Lower leg skin (tissue), 4 donors: Measurements from ENCODE around the gene TEPSIN. TPM values are rescaled to one million over a fixed set of nuclear protein-coding genes. Genes with fewer than 3 reads are reported as not detected.

Experiments used
- DNase-seq, 2 donors: peaks; one replicate each; pipeline ENCODE4 v3.0.0-alpha.2; 2019; ENCODE audit warnings: low spot score in 2 of 2
- H3K4me3 ChIP-seq: fragments of 200-600 bp; sonication (generic); 2 replicates; pipeline ENCODE4 v1.5.1; 2017; ENCODE audit warnings: mild to moderate bottlenecking, low read depth; ENCODE audit not compliant: poor library complexity, severe bottlenecking
- POLR2A ChIP-seq, 2 donors: fragments of 450-650 bp; IDR thresholded peaks; one replicate each; pipeline ENCODE4 v1.6.1; 2016 to 2017; ENCODE audit warnings: antibody characterized with exemption in 2 of 2, mild to moderate bottlenecking in 1 of 2, moderate library complexity in 1 of 2
- WGBS, 2 donors: methylation state at CpG; one replicate each; pipeline ENCODE4 v1.1.5; 2018; 5-methylcytosine and 5-hydroxymethylcytosine counted together
- intact Hi-C: fragments of 100-400 bp; cut with DNase I; formaldehyde crosslinking; loops from one replicate; pipeline ENCODE4 v1.15.0; 2023; ENCODE audit warnings: low total_unique reads
- total RNA-seq, 4 donors: library from RNA; depleted of rRNA; stranded (reverse); fragments of >200 nt; gene quantifications; one replicate each; pipeline ENCODE4 v1.1.0, GENCODE V29; 2016
- TF ChIP-seq, protein P1 (sequence below), 3 donors: fragments of 450-650 bp; IDR thresholded peaks; one replicate each; pipeline ENCODE4 v1.5.1; 2016; ENCODE audit warnings: antibody characterized with exemption in 3 of 3, mild to moderate bottlenecking in 3 of 3, moderate library complexity in 2 of 3

The TEPSIN gene
- total RNA-seq, 4 donors from 2014 or later = 40.7 to 104 (median 62.6) TPM

DNA sequence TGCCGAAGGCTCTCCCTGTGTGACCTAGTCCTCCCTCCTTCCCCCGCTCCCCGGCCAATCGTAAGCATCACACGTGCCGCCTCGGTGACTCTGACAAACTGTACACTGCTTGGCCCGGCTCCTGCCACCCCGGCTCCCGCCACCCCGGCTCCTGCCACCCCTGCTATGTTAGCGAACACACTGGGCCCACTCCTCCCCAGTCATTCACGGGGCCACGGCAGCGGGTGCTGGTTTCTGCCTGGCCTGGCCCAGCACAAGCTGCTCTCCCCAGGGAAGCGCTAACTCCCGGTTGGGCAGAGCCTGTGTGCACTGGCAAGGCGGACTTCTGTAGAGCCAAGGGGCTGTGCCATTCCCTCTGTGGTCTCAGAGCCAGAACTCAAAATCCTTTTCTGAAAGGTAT is 22.2 kb upstream of the TEPSIN start:
- intact Hi-C loops = no loop called here
- WGBS, 2 donors = 97 to 99% methylated on average over 16 to 18 of the region's 18 CpGs
- H3K4me3 ChIP-seq = no peak overlapping the region
- DNase-seq = no peak
- TF ChIP-seq, protein P1, sequence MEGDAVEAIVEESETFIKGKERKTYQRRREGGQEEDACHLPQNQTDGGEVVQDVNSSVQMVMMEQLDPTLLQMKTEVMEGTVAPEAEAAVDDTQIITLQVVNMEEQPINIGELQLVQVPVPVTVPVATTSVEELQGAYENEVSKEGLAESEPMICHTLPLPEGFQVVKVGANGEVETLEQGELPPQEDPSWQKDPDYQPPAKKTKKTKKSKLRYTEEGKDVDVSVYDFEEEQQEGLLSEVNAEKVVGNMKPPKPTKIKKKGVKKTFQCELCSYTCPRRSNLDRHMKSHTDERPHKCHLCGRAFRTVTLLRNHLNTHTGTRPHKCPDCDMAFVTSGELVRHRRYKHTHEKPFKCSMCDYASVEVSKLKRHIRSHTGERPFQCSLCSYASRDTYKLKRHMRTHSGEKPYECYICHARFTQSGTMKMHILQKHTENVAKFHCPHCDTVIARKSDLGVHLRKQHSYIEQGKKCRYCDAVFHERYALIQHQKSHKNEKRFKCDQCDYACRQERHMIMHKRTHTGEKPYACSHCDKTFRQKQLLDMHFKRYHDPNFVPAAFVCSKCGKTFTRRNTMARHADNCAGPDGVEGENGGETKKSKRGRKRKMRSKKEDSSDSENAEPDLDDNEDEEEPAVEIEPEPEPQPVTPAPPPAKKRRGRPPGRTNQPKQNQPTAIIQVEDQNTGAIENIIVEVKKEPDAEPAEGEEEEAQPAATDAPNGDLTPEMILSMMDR (IDR thresholded peaks at IDR 0.05) = no peak

DNA sequence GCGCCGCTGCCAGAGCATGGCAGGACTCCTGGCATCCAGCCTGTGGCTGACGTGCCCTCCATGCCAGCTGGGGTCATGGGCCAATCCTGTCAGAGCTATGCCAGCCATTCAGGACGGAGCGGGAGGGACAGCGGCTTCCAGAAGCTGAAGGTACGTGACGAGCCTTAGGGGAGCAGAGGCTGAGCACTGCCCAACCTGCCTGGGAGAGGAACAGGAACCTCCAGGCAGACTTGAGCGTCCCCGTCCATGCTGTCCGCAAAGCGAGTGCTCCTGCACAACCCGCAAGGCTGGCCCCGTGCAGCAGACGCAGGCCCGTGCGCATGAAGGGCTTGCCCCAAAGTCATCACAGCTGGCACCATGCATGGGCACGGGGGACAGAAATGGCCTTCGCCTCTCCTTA is 21.8 kb upstream of the TEPSIN start:
- WGBS, 2 donors = 94 to 95% methylated on average over 16 to 18 of the region's 19 CpGs
- TF ChIP-seq POLR2A (IDR thresholded peaks at IDR 0.05) = no peak
- TF ChIP-seq, protein P1 (IDR thresholded peaks at IDR 0.05) = no peak
- DNase-seq = no peak
- intact Hi-C loops = no loop called here
- no peak overlapping the region for H3K4me3 ChIP-seq

DNA sequence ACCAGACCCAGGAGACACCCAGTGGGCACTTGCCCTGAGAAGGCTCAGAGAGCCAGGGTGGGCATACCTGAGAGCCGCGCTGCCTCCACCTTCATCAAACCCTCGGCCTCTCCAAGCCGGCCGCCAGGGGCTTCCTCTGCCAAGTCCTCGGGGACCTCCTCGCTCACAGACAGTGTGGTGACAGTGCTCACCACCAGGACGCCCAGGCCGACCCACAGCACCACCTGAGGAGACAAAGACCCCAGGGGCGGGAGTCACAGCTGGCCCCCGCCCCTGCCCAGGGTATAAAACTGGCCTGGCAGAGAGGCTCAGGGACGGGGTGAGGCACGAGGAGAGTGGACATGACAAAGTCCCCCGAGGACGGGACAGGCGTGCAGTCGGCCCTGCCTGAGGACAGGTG is 21.3 kb upstream of the TEPSIN start:
- TF ChIP-seq, protein P1 (IDR thresholded peaks at IDR 0.05) = no peak
- TF ChIP-seq POLR2A (IDR thresholded peaks at IDR 0.05) = no peak
- intact Hi-C loops = no loop called here
- no peak for DNase-seq
- no peak overlapping the region for H3K4me3 ChIP-seq
- WGBS, 2 donors = 90 to 96% methylated on average over 16 to 17 of the region's 17 CpGs

DNA sequence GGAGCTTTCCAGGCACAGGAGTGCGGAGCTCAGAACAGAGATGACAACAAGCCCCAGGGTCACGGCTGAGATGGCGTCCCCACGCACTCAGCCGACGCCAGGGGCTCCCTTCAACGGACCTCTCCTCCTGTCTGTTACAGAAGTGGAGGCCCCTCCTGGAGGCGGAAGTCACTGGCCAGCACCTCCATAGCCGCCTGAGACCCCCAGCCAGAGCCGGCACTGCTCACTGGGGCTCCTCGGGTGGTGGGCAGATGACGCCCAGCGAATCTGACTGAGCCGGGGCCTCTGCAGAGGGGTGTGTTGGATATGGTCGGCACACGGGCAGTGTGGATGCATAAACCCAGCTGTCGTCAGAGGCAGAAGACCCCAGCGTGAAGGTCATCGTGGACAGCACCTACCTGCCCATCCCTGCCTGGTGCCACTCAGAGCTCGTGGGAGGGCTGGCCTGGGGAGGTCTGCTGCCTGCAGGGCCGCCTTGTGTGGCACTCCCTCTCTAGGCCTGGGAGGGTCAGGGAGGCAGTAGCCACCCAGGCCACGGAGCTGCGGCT is 20.3 kb upstream of the TEPSIN start:
- DNase-seq = no peak
- intact Hi-C loops = loop anchor here (10.0 kb wide), 1 partner anchor 346 kb away; no protein-coding TSS in a partner anchor
- 90 to 91% methylated on average over 9 to 16 of the region's 23 CpGs for WGBS, 2 donors
- H3K4me3 ChIP-seq = no peak overlapping the region
- TF ChIP-seq, protein P1 (IDR thresholded peaks at IDR 0.05) = no peak
- TF ChIP-seq POLR2A (IDR thresholded peaks at IDR 0.05) = no peak

DNA sequence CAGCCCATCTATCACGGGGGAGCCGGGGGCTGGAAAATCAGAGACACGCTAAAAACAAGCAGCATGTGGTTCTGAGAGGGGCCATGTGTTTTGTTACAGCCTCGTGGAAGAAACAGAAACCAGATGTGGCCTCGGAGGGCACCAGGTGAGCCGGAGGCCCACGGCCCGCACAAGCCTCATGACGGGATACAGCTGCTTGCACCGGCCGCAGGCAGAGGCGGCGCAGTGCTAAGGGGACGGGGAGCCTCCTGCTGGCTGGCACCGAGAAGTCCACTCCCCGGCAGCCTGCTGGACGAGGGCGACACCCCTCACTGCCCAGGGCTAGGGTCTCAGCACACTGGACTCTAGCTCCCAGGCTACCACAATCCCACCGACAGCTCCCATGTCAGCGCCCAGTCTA is 19.4 kb upstream of the TEPSIN start:
- no peak for DNase-seq
- 93 to 97% methylated on average over 19 to 20 of the region's 20 CpGs for WGBS, 2 donors
- no peak overlapping the region for H3K4me3 ChIP-seq
- intact Hi-C loops = loop anchor here (10.0 kb wide), 1 partner anchor 347 kb away; no protein-coding TSS in a partner anchor
- TF ChIP-seq, protein P1 (IDR thresholded peaks at IDR 0.05) = no peak

DNA sequence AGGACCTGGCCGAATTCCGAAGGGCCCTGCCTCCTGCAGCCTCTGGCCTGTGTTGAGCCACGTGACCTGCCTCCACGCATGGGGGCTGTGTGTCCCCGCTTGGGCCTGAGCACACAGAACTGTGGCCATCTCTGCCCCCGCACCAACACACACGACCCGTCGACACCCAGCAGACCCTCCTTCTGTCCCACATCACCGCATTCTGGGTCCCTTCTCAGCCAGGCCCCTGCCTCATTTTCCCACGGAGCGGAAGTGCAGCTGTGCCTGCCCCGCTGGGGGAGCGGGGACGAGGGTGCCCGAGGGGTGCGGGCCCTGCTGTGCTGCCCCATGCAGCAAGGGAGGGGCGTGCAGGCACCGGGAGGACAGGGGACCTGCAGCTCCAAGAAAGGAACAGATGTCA is 18.7 kb upstream of the TEPSIN start:
- intact Hi-C loops = loop anchor here (10.0 kb wide), 1 partner anchor 347 kb away; no protein-coding TSS in a partner anchor
- WGBS, 2 donors = 95% methylated on average over 19 of the region's 19 CpGs
- no peak for DNase-seq
- no peak overlapping the region for H3K4me3 ChIP-seq
- TF ChIP-seq, protein P1 (IDR thresholded peaks at IDR 0.05) = no peak
- no peak for TF ChIP-seq POLR2A (IDR thresholded peaks at IDR 0.05)
